ENCODE data around the gene LMO1.

DNA sequence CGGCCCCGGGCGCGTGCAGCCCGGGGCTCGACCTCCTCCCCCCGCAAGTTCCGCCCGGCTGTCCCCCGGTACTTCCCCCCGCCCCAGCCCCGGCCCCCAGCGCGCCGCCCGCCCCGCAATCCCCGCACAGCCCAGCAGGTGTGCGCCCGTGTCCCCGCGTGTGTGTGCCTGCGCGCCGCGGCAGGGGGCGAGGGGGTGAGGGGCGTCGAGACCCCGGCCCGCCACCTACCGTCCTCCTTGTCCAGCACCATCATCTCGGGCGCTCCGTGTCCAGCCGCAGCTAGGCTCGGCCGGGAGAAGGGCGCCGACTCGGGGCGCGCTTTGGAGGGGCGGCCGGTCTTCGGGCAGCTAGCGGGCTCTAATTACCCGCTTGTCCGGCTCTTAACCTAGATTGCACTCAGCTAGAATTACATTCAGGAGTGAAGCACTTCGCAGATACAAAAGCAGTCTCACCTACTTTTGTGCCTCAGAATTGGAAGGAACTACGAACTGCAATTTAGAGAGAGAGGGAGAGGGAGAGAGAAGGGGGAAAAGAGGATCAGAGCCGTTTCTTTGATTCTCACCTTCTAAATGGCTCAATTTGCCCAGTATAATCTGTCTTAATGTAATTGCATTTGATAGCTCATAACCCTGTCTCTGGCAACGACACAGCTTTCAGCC, 439 bp downstream of the LMO1 start:
- TF ChIP-seq, protein P1, sequence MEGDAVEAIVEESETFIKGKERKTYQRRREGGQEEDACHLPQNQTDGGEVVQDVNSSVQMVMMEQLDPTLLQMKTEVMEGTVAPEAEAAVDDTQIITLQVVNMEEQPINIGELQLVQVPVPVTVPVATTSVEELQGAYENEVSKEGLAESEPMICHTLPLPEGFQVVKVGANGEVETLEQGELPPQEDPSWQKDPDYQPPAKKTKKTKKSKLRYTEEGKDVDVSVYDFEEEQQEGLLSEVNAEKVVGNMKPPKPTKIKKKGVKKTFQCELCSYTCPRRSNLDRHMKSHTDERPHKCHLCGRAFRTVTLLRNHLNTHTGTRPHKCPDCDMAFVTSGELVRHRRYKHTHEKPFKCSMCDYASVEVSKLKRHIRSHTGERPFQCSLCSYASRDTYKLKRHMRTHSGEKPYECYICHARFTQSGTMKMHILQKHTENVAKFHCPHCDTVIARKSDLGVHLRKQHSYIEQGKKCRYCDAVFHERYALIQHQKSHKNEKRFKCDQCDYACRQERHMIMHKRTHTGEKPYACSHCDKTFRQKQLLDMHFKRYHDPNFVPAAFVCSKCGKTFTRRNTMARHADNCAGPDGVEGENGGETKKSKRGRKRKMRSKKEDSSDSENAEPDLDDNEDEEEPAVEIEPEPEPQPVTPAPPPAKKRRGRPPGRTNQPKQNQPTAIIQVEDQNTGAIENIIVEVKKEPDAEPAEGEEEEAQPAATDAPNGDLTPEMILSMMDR (IDR thresholded peaks at IDR 0.05; ENCODE audit: poor library complexity): no peak
- TF ChIP-seq EZH2phosphoT487 (IDR thresholded peaks at IDR 0.05; ENCODE audit: low read depth, severe bottlenecking, unreplicated experiment) (no peak), EZH2 (IDR thresholded peaks at IDR 0.05; ENCODE audit: borderline replicate concordance) (peak; percentile 20)
